Neural cell (in vitro differentiated cells): ENCODE results near the gene ROCK2. TPM values are rescaled to one million over a fixed set of nuclear protein-coding genes. Genes with fewer than 3 reads are reported as not detected.

Experiments used
- H2AFZ ChIP-seq: fragments of 200-600, 300-800 bp; sonication (generic), shearing (Covaris generic); 2 replicates; pipeline ENCODE4 v1.6.0; 2014; ENCODE audit warnings: low read depth, mild to moderate bottlenecking, antibody characterized with exemption, low read length, moderate library complexity
- H3F3A ChIP-seq: fragments of 200-600 bp; shearing (Covaris generic); 2 replicates; pipeline ENCODE4 v1.6.1; 2016; ENCODE audit warnings: mild to moderate bottlenecking, moderate library complexity, mixed read lengths, antibody characterized with exemption, low read length; ENCODE audit not compliant: insufficient read depth, poor library complexity, severe bottlenecking
- H3K27ac ChIP-seq: fragments of 200-600, 300-800 bp; sonication (generic), shearing (Covaris generic); 2 replicates; pipeline ENCODE4 v1.5.1; 2014; ENCODE audit warnings: mild to moderate bottlenecking, low read length, moderate library complexity
- H3K27me3 ChIP-seq: fragments of 300-800, 200-600 bp; sonication (generic), shearing (Covaris generic); 2 replicates; pipeline ENCODE4 v1.6.0; 2014; ENCODE audit warnings: mild to moderate bottlenecking, low read depth, low read length, moderate library complexity; ENCODE audit not compliant: insufficient read depth
- H3K36me3 ChIP-seq: fragments of 300-800, 200-600 bp; sonication (generic), shearing (Covaris generic); 2 replicates; pipeline ENCODE4 v1.5.1; 2014; ENCODE audit warnings: mild to moderate bottlenecking, antibody characterized with exemption, low read length, moderate library complexity; ENCODE audit not compliant: insufficient read depth
- H3K4me2 ChIP-seq: fragments of 300-800, 200-600 bp; sonication (generic), shearing (Covaris generic); 2 replicates; pipeline ENCODE4 v1.6.0; 2014; ENCODE audit warnings: mild to moderate bottlenecking, low read length
- H3K4me3 ChIP-seq: fragments of 300-800, 200-600 bp; sonication (generic), shearing (Covaris generic); 2 replicates; pipeline ENCODE4 v1.5.1; 2014; ENCODE audit warnings: mild to moderate bottlenecking, low read length, moderate library complexity
- H3K79me2 ChIP-seq: fragments of 200-600 bp; shearing (Covaris generic); replicated peaks from 2 replicates; pipeline ENCODE4 v1.6.0; 2014; ENCODE audit warnings: mild to moderate bottlenecking, low read length, moderate library complexity; ENCODE audit not compliant: insufficient read depth
- H3K9ac ChIP-seq: fragments of 300-800, 200-600 bp; sonication (generic), shearing (Covaris generic); 2 replicates; pipeline ENCODE4 v1.6.1; 2016; ENCODE audit warnings: mild to moderate bottlenecking, low read length, mixed read lengths
- H3K9me2 ChIP-seq: fragments of 200-600 bp; shearing (Covaris generic); 2 replicates; pipeline ENCODE4 v1.6.1; 2016; ENCODE audit warnings: mild to moderate bottlenecking, low read length, mixed read lengths; ENCODE audit not compliant: insufficient read depth
- H3K9me3 ChIP-seq: fragments of 200-600, 300-800 bp; sonication (generic), shearing (Covaris generic); 2 replicates; pipeline ENCODE4 v1.6.1; 2016; ENCODE audit warnings: mild to moderate bottlenecking, mixed run types, low read length, moderate library complexity, mixed read lengths
- H4K20me1 ChIP-seq: fragments of 200-600 bp; shearing (Covaris generic); 2 replicates; pipeline ENCODE4 v1.6.1; 2016; ENCODE audit warnings: mild to moderate bottlenecking, mixed run types; ENCODE audit not compliant: insufficient read depth
- CTCF ChIP-seq: fragments of 450-650 bp; IDR thresholded peaks from 2 replicates; pipeline ENCODE4 v1.5.1; 2014; ENCODE audit warnings: antibody characterized with exemption, mild to moderate bottlenecking, moderate library complexity; ENCODE audit not compliant: poor library complexity, severe bottlenecking
- EP300 ChIP-seq: fragments of 450-650 bp; conservative IDR thresholded peaks from 2 replicates; pipeline ENCODE4 v1.6.1; 2014; ENCODE audit warnings: antibody characterized with exemption, mild to moderate bottlenecking, moderate library complexity; ENCODE audit not compliant: poor library complexity, severe bottlenecking
- EZH2 ChIP-seq: fragments of 200-600, 300-800 bp; shearing (Covaris generic), sonication (generic); IDR thresholded peaks from 2 replicates; pipeline ENCODE4 v1.6.1; 2014; ENCODE audit warnings: antibody characterized with exemption, low read length, borderline replicate concordance, mild to moderate bottlenecking; ENCODE audit not compliant: insufficient read depth, poor library complexity, severe bottlenecking
- MXI1 ChIP-seq: fragments of 450-650 bp; conservative IDR thresholded peaks from 2 replicates; pipeline ENCODE4 v1.6.1; 2014; ENCODE audit warnings: antibody characterized with exemption, mild to moderate bottlenecking; ENCODE audit not compliant: poor library complexity, severe bottlenecking
- POLR2AphosphoS5 ChIP-seq: IDR thresholded peaks from 2 replicates; pipeline ENCODE4 v1.6.1; 2012
- RAD21 ChIP-seq: fragments of 450-650 bp; conservative IDR thresholded peaks from 2 replicates; pipeline ENCODE4 v1.6.1; 2014; ENCODE audit warnings: antibody characterized with exemption, mild to moderate bottlenecking, moderate library complexity
- REST ChIP-seq: IDR thresholded peaks from 2 replicates; pipeline ENCODE4 v1.6.1; 2012; ENCODE audit warnings: borderline replicate concordance
- SMC3 ChIP-seq: fragments of 450-650 bp; conservative IDR thresholded peaks from 2 replicates; pipeline ENCODE4 v1.6.1; 2014; ENCODE audit warnings: antibody characterized with exemption, mild to moderate bottlenecking, moderate library complexity; ENCODE audit not compliant: poor library complexity
- TAF1 ChIP-seq: IDR thresholded peaks from 2 replicates; pipeline ENCODE4 v1.6.1; 2012; ENCODE audit warnings: low read depth
- polyA plus RNA-seq: library from polyadenylated mRNA; depleted of rRNA; stranded (reverse); fragments of >200 nt; gene quantifications from 2 replicates; pipeline ENCODE4 v1.2.3, GENCODE V29; 2014

Gene ROCK2
- polyA plus RNA-seq, 1 donor from 2014 or later, result 25.7 TPM

- Histone ChIP-seq H3K4me2 (no peak overlapping the region), H3K27ac (no peak overlapping the region), H3K36me3 (no peaks in the 10 kb centered on the region), H2AFZ (no peak overlapping the region), H3K79me2 (peaks cover 64% of the 10 kb centered on the region), H3K4me3 (no peak overlapping the region), H3K9ac (no peak overlapping the region), H3K9me2 (no peaks in the 10 kb centered on the region), H3K27me3 (no peaks in the 10 kb centered on the region), H4K20me1 (no peaks in the 10 kb centered on the region), H3K9me3 (no peaks in the 10 kb centered on the region), H3F3A (no peaks in the 10 kb centered on the region)
- TF ChIP-seq EZH2 (no peak), RAD21 (no peak), TAF1 (no peak), CTCF (no peak), SMC3 (no peak), POLR2AphosphoS5 (no peak), EP300 (no peak), REST (no peak), MXI1 (no peak)
Observed at GRCh38 chr2:11320698-11321492, 23.5 kb downstream of the ROCK2 start.

- peaks cover 68% of the 10 kb centered on the region for H3K79me2 ChIP-seq
- H3K9ac ChIP-seq, result no peak overlapping the region
- H3K36me3 ChIP-seq, result no peaks in the 10 kb centered on the region
- H3K4me2 ChIP-seq, result no peak overlapping the region
- H3K9me2 ChIP-seq, result no peaks in the 10 kb centered on the region
- no peaks in the 10 kb centered on the region for H3K9me3 ChIP-seq
- no peaks in the 10 kb centered on the region for H3K27me3 ChIP-seq
- H3K4me3 ChIP-seq, result no peak overlapping the region
- H2AFZ ChIP-seq, result no peak overlapping the region
- H3K27ac ChIP-seq, result no peak overlapping the region
- H3F3A ChIP-seq, result no peaks in the 10 kb centered on the region
- no peaks in the 10 kb centered on the region for H4K20me1 ChIP-seq
- TF ChIP-seq TAF1, result no peak
- TF ChIP-seq POLR2AphosphoS5, result no peak
- no peak for TF ChIP-seq EZH2
- TF ChIP-seq MXI1, result no peak
- no peak for TF ChIP-seq CTCF
- no peak for TF ChIP-seq SMC3
- no peak for TF ChIP-seq RAD21
- no peak for TF ChIP-seq REST
- TF ChIP-seq EP300, result no peak
Observed at GRCh38 chr2:11319939-11320338, 24.5 kb downstream of the ROCK2 start.
